Activated CD4-positive, alpha-beta T cell treated with anti-CD3 and anti-CD28 coated beads for 24 hours (primary cell): ENCODE data around the gene ZBTB4.

Experiments used
- DNase-seq, 2 donors: peaks; one replicate each; pipeline ENCODE4 v3.0.0-alpha.2; 2020; ENCODE audit warnings: low read depth in 2 of 2

Gene ZBTB4

DNA sequence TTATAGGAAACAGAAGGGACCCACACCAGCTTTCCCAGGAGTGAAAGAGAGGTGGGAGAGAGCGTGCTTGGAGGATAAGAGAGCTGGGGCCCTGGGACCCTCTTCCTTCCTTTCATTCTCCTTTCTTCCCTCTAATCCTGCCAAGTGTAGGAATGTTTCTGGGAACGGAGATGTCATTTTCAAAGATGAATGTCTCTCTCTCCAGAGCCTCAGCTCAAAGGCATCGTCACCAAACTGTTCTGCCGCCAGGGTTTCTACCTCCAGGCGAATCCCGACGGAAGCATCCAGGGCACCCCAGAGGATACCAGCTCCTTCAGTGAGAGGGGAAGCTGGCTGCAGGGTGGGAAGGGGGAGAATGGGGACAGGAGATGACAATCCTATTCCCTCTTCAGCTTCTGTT lies 38.2 kb downstream of the ZBTB4 start:
- no peak for DNase-seq

DNA sequence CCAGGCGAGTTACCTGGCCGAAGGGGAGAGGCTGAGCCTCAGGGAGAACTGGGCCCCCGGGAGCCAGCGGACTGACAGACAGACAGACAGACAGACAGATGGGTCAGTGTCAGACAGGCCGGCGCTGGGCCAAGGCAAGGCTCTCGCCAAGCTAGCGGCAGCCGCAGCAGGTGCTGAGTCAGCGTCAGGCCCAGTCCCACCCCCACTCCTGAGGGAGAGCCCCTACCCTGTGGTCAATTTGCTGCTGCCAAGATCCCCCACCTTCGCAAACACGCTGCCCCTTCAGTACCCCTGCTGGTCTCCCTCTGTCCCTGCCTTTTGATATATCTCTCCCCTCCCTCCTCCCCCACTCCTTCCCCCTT lies 38.6 kb downstream of the ZBTB4 start:
- no peak for DNase-seq

DNA sequence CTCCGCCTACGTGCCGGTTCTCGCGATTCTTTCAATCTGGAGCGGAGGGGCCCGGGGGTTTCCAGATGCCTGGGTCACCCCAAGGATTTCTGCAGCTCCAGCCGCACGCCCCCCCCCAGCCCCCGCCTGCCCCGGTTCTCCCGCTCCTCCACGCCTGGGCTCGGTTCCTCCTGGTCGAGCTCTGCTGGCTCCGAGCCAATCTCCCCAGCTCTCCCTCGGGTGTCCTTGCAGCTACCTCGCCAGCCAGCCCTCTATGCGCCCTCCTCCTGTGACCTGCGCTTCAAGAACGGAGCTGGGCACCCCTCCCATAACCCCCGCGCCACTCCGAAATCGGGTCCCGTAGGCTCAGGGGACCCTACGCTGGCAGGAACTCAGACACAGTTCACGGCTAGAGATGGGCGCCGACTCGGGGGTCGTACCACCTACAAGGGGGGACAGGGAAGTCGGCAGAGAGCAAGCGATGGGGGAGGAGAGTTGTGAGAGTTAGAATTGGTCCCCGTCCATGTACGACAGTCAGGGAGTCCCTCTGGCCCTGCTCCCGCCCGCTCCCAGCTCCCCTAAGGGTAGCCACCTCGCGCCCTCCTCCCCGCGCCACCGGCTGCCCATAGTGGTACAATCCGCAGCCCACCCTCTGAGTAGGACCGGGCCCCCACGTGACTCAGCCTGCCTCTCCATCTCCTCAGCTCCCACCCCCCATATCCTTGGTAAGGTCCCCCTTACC lies 39.2 kb downstream of the ZBTB4 start:
- DNase-seq, result peak in 1 of 2 donors; percentile 48

DNA sequence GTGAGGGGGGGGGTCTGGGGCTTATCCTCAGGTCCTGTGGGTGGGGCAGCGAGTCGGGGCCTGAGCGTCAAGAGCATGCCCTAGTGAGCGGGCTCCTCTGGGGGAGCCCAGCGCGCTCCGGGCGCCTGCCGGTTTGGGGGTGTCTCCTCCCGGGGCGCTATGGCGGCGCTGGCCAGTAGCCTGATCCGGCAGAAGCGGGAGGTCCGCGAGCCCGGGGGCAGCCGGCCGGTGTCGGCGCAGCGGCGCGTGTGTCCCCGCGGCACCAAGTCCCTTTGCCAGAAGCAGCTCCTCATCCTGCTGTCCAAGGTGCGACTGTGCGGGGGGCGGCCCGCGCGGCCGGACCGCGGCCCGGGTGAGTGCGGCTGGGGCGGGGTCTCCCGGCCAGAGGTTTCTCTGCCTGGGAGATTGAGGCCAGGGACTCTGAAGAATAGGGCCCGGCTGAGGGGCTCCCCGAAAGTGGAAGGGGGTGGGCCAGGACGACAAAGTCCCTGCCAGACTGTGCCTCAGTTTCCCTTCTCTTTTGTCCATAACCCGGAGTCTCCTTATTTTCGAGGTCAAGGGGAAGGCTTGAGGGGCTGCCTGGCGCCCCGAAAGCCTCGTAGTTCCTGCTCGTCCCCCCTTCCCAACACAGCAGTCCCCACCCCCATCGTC lies 39.8 kb downstream of the ZBTB4 start, which contains the start of gene FGF11:
Gene FGF11, plus strand, starts transcription at position 51 of the 651 bp plus-strand sequence. Its CDS starts 109 bp downstream, at position 160.
- no peak for DNase-seq

DNA sequence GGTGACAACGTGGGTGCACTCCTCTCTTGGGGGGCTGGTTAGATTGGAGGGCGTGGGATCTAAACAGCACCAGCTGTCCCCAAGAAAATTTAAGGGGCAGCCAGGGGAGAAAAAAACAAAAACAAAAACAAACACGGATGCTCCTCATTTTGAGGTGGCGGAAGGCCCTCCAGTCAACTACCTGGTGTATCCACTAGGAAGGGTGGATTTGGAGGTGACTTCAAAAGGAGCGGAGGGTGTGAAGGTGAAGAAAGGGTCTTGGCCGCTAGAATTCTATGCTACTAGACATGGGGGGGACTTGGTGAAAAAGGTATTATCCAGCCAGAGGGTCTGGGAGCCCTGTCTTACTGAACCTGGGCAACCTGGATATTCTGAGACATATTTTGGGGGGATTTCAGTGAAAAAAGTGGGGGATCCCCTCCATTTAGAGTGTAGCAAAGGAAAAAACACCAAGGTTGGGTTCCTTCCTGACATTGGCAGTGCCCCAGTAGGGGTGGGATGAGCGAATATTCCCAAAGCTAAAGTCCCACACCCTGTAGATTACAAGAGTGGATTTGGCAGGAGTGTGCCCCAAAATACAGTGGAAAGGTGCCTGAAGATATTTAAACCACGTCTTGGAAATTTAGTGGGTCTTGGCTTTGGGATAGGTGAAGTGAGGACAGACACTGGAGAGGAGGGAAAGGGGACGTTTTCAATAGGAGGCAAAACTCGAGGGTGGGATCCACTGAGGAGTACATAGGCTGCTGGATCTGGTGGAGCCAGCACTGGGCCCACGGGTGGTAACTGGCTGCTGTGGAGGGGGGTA lies 40.6 kb downstream of the ZBTB4 start:
- DNase-seq, result no peak

DNA sequence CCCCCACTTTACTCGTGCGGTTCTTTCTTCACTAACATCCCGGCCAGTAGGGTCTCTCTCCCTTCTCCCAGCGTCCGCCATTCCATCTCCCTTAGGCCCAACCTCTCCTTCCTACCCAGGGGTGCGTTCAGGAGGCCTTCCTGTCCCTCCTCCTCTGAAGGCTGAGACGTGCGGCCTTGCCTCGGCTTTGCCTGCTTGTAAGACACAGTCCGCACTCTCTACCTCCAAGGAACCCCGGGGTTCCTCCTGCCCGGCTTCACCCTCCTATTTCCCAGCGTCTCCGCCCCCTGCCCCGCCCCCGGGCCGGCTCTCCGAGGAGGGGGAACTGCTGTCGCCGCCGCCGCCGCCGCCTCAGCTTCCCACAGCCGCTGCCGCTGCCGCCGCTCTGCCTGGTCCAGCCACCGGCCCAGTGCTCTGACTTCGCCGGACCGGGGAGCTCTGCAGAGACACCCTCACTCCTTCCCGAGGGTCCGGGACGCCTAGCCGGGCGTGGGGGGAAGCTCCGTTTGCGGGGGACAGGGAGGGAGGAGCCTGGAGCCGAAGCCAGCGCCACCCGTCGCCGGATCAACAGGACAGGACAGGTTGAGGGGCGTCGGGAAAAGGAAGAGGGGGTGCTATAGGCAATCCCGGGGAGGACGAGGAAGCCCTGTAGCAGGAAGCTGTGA lies 41.3 kb downstream of the ZBTB4 start:
- peak; percentile 45 to 63 for DNase-seq

DNA sequence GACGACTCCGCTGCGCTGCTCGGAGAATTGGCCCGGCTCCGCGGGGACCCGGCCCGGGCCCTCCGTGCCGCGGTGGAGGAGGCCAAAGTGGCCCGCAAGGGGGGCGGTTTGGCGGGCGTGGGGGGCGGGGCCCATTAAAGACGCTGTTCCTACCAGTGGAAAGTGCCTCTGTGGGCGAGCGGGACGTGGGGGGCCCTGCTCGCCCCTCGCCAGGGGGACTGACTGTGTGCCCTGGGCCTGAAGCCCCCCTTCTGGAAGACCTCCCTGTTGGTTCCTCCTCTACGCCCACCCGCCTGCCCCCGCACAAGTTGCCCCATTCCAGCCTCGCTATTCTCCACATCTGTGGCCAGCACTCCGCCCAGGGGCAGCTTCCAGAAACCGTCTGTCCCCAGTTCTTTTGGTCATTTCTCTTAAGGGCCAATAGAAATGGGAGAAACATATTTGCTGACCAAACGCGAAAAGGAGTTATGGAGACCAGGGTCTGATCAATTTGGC lies 42.0 kb downstream of the ZBTB4 start:
- no peak for DNase-seq

DNA sequence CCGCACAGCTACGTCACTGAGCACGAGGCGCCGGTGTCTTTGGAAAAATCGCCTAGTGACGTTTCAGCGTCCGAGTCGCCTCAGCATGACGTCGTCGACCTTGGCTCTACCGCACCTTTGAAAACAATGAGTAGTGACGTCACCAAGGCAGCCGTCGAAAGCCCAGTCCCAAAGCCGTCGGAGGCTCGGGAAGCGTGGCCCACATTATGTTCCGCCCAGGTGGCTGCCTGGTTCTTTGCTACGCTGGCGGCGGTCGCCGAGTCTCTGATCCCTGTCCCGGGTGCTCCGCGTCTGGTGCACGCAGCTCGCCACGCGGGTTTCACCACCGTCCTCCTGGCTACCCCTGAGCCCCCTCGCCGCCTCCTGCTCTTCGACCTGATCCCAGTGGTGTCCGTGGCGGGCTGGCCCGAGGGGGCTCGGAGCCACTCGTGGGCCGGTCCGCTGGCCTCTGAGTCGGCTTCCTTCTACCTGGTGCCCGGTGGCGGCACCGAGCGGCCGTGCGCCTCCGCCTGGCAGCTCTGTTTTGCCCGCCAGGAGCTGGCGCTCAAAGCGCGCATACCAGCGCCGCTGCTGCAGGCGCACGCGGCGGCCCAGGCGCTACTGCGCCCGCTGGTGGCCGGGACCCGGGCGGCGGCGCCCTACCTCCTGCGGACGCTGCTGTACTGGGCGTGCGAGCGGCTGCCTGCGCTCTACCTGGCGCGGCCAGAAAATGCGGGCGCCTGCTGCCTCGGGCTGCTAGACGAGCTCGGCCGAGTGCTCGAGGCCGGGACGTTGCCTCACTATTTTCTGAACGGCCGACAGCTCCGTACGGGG lies 42.7 kb downstream of the ZBTB4 start:
- peak; percentile 65 to 68 for DNase-seq

DNA sequence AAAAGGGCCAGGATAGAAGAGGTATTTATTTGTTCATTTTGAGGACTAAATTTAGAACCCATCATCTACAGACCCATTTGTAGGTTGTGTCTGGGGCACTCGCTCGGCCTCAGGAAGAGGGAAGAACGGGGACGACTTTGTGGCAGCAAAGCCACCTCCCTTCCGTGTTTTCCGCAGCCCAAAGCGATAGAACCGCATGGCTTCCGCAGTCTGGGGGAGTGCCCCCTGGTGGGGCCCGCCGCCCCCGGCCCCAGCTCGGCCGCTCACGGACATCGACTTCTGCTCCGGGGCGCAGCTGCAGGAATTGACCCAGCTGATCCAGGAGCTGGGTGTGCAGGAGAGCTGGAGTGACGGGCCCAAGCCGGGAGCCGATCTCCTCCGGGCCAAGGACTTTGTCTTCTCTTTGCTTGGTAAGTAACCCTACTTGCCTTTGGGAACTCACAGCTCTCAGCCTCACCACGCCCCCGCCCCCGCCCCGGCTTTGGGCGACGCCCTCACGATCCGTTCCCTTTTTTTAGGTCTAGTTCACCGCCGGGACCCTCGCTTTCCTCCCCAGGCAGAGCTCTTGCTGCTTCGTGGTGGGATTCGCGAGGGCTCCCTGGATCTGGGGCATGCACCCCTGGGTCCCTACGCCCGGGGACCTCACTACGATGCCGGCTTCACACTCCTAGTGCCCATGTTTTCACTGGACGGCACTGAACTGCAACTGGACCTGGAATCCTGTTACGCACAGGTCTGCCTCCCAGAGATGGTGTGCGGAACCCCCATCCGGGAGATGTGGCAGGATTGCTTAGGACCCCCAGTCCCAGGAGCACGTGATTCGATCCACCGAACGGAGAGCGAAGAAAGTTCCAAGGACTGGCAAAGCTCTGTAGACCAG lies 43.5 kb downstream of the ZBTB4 start:
- DNase-seq, result peak; percentile 29 to 40

DNA sequence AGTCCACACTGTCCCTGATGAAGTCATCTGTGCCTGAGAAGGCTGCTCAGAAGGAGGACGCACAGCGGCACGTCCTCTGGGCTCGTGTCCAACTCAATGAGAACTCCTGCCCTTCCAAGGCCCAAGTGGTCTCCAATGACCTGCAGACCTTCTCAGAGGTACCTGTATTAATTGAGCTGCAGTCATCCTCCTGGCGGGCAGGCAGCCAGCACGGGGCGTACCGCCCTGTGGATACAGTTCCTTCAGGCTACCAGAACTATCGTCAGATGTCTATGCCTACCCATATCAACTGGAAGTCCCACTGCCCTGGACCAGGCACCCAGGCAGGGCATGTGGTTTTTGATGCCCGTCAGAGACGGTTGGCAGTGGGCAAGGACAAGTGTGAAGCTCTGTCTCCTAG lies 47.1 kb downstream of the ZBTB4 start:
- DNase-seq, result no peak

DNA sequence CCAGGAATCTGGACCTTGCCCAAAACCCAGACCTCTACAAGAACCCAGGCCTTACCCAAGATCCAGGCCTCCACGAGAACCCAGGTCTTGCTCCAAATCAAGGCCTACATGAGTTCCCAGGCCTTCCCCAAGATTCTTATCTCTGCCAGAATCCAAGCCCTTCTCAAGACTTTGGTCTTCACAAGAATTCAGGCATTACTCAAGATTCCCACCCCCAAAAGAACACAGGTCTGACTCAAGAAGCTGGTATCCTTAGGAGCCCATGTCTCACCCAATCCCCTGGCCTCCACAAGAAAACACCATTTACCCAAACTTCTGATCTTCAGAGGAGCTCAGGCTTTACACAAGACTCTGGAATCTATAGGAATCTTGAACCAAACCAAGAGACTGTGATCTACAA lies 48.2 kb downstream of the ZBTB4 start:
- DNase-seq, result no peak

DNA sequence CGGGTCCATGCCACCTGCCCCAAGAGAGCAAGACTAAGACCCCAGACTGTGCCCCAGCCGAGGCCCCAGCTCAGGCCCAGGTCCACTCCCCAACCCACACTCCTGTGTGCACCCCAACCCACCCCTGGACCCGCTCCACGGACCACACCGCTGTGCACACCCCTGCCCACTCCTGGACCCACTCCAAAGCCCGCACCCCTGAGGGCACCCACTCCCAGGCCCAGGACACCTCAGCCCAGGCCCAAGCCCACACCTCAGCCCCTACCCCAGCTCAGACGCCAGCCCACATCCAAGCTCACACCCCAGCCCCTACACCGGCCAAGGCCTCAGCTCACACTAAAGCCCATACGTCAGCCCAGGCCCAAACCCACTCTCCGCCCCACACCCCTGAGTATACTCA lies 49.7 kb downstream of the ZBTB4 start:
- DNase-seq, result no peak

DNA sequence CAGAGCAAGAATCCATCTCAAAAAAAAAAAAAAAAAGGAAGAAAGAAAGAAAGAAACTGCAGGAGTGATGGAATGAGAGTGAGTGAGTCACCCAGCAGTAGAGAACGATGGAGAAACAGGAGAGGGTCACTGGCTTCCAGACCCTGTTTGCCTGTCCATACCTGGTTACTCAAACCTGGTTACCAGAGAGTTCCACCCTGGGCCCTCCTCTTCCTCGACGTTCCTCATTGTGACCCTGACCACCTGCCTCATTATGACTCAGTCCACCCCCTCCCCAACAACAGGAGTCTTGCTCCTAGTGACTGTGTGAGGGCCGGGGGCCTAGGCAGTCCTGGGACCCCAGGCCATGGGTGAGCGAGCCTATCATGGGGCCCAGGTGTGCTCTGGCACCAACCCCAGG lies 50.9 kb downstream of the ZBTB4 start, which contains the start of gene SPEM3:
Gene SPEM3, plus strand, starts transcription at position 301 of the 400 bp plus-strand sequence. Its CDS starts 46 bp downstream, at position 347.
- no peak for DNase-seq

DNA sequence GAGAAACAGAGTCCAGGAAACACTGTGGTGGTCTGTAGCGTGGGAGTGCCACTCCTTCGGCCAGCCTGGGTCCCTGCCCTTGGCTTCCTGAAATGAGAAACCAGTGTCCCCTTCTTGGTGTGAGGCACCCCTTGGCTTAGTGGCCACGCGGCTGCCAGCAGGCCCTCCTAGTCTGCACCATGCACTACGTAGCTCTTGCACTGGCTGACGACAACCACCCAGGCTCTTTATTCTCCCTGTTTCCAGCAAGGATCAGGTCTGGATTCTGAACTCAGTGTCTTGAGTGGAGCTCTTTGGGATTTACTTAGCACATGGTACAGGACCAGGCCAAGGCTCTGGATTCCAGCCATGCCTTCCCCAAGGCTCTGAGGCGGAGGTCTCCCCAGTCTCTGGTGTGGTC lies 51.9 kb downstream of the ZBTB4 start:
- DNase-seq, result no peak

DNA sequence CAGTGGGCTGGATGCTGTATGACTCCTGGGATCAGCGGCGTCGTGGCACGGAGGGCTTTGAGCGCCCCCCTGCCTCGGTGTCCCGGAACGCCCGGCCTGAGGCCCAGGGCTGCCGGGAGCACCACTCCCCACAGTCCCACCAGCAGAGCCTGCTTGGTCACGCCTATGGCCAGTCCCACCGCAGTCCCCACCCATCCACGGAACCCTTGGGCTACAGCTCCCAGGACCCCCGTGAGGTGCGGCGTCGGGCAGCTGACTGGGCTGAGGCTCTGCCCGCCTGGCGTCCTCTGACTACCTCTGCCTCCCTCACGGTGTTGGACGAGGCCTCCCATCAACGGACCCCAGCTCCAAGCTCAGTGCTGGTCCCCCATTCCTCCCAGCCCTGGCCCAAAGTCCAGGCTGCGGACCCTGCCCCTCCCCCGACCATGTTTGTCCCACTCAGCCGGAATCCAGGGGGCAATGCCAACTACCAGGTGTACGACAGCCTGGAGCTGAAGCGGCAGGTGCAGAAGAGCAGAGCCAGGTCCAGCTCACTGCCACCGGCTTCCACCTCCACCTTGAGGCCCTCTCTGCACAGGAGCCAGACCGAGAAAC lies 52.4 kb downstream of the ZBTB4 start:
- no peak for DNase-seq

DNA sequence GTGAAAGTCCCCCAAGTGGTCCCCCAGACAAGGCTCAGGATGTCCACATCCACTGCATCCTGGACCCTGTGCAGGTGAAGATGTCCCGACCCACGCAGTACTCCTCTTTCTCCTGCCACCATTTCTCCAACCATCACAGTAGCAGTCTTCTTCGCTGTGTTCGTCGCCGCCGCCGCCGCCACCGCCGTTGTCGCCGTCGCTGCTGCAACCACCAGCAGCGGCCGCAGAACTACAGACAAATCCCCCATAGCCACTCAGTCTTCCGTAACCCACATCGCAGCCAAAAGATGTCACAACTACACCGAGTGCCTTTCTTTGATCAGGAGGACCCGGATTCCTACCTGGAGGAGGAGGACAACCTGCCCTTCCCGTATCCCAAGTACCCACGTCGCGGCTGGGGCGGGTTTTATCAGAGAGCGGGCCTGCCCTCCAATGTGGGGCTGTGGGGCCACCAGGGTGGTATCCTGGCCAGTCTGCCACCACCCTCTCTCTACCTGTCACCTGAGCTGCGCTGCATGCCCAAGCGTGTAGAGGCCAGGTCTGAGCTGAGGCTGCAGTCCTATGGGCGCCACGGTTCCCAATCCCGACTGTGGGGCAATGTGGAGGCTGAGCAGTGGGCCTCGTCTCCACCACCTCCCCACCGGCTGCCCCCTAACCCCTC lies 53.1 kb downstream of the ZBTB4 start:
- no peak for DNase-seq

DNA sequence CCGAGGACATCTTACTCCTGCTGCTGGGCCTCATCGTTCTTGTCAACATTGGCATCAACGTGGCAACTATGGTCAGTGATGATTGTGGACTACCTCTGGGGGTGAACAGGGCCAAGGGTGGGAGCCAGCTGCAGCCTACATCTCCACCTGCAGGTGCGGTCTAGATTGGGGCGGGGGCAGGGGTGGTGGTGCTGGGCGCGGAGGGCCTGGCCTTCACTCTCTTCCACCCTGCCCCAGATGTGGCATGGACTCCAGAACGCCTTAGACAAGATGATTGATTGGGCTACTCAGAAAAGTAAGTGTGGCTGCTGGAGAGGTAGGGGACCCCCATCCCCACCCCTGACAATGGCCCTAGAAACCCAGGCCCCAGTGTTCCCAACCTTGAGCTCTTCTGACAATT lies 53.7 kb downstream of the ZBTB4 start:
- DNase-seq, result no peak

DNA sequence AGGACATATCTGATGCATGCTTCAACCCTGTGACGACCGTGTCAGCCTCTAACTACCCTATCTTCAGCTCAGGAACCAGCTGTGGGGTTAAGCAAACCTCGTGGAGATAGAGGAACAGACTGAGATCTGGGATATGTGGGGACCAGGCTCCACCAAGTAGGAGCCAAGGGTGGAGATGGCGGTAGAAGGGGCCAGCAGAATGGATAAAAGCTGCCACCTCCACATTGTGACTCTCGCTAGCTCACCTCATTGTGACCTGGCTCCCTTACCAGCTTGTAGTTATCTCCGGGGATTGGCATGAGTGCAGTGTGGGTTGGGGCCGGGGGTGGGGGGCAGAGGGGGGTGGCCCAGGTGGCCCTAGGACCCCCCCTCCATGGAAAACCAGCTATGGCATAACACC lies 54.1 kb downstream of the ZBTB4 start, which contains the start of gene SPEM2:
Gene SPEM2, plus strand, starts transcription at position 301 of the 400 bp plus-strand sequence. Its CDS starts 73 bp downstream, at position 374.
- no peak for DNase-seq

DNA sequence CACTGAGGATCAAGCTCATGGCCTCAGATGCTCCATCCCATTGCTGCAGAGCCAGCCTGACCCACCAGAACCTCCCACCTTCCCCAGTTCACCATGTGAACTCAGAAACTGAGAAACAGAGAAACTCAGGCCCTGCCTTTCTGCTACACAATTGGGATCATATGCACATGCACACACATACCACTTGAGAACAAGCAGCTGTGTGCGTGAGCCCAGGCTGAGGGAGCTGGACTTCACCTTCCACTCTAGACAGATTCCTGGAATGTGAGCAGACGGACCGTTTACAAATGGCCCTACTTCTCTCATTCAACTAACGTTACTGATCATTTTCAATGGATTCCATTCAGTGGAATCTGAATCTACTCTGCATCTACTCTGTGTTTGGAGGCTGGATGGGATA lies 55.8 kb downstream of the ZBTB4 start:
- DNase-seq, result no peak
